Esophagus muscularis mucosa (tissue), 4 donors: Measurements from ENCODE around the gene CTDSP2.

Experiments used
- CTCF ChIP-seq, 3 experiments: fragments of 200-600 bp in 2 of 3; fragments of 450-650 bp in 1 of 3; sonication (generic) in 2 of 3; IDR thresholded peaks; one replicate each; pipeline ENCODE4 v1.5.1; 2017 to 2019; ENCODE audit warnings: antibody characterized with exemption in 3 of 3, mild to moderate bottlenecking in 2 of 3, moderate library complexity in 1 of 3
- EP300 ChIP-seq: sonication (generic); formaldehyde crosslinking; IDR thresholded peaks from one replicate; pipeline ENCODE4 v1.6.1; 2017; ENCODE audit warnings: antibody characterized with exemption
- POLR2A ChIP-seq: fragments of 450-650 bp; IDR thresholded peaks from one replicate; pipeline ENCODE4 v1.6.1; 2017; ENCODE audit warnings: antibody characterized with exemption, moderate library complexity, mild to moderate bottlenecking, low read depth
- POLR2AphosphoS5 ChIP-seq, 2 donors: sonication (generic); formaldehyde crosslinking; IDR thresholded peaks; one replicate each; pipeline ENCODE4 v1.6.1; 2017; ENCODE audit warnings: antibody characterized with exemption in 2 of 2

GRCh38 chr12:57874166-57875108, 27.9 kb upstream of the CTDSP2 start:
- TF ChIP-seq CTCF (IDR thresholded peaks at IDR 0.05) (no peak), POLR2A (no peak), EP300 (no peak), POLR2AphosphoS5 (IDR thresholded peaks at IDR 0.05) (no peak)
